B cell (primary cell): ENCODE results near the gene GTF2I. TPM values are rescaled to one million over a fixed set of nuclear protein-coding genes. Genes with fewer than 3 reads are reported as not detected.

Experiments
- ATAC-seq: fragments of 200-7000 bp; cut with Tn5 transposase; one replicate; pipeline ENCODE4 v1.10.0; 2021; ENCODE audit warnings: low read depth, mild to moderate bottlenecking, moderate number of reproducible peaks, moderate library complexity
- CTCF ChIA-PET: fragments of 350-600 bp; sonication (Branson Sonifier 250); formaldehyde crosslinking; loops from one replicate; lab custom pipeline; 2021; ENCODE audit warnings: antibody characterized with exemption, inconsistent platforms; lab: Charles Lee
- POLR2A ChIA-PET: fragments of 350-600 bp; sonication (Branson Sonifier 250); formaldehyde crosslinking; loops from one replicate; lab custom pipeline; 2021; ENCODE audit warnings: antibody characterized with exemption; lab: Charles Lee
- DNase-seq: peaks from one replicate; pipeline ENCODE4 v3.0.0; 2013
- H2AFZ ChIP-seq: 2 replicates; pipeline ENCODE4 v1.6.1; 2012; ENCODE audit warnings: mild to moderate bottlenecking, low read depth, low read length; ENCODE audit not compliant: insufficient read depth, poor library complexity, severe bottlenecking
- H3K27ac ChIP-seq, 2 donors: 1 replicate in 1 of 2; 2 replicates in 1 of 2; pipeline ENCODE4 v1.5.1; 2012 to 2013; ENCODE audit warnings: low read length in 2 of 2, mild to moderate bottlenecking in 2 of 2, moderate library complexity in 1 of 2
- H3K27me3 ChIP-seq, 4 experiments: fragments of 200-600 bp in 1 of 4; sonication (generic) in 1 of 4; replicated peaks in 1 of 4; 1 replicate in 2 of 4; 2 replicates in 2 of 4; pipeline versions ENCODE4 v1.6.1 to v1.7.0; 2013 to 2016; ENCODE audit warnings: low read length in 3 of 4, mild to moderate bottlenecking in 2 of 4, mixed read lengths in 1 of 4, moderate library complexity in 1 of 4; ENCODE audit not compliant: insufficient read depth in 4 of 4, control insufficient read depth in 3 of 4; ENCODE audit errors: control extremely low read depth in 1 of 4
- H3K36me3 ChIP-seq, 2 experiments: replicated peaks in 1 of 2; 1 replicate in 1 of 2; 2 replicates in 1 of 2; pipeline versions ENCODE4 v1.6.1 to v1.7.1; 2013; ENCODE audit warnings: low read length in 1 of 2; ENCODE audit not compliant: insufficient read depth in 2 of 2, control insufficient read depth in 1 of 2; ENCODE audit errors: control extremely low read depth in 1 of 2, extremely low read depth in 1 of 2
- H3K4me1 ChIP-seq, 2 donors: fragments of 200-600 bp in 1 of 2; sonication (generic) in 1 of 2; 1 replicate in 1 of 2; 2 replicates in 1 of 2; pipeline versions ENCODE4 v1.5.1 to v1.6.1; 2013 to 2017; ENCODE audit warnings: low read length in 2 of 2; ENCODE audit not compliant: control insufficient read depth in 2 of 2, insufficient read depth in 2 of 2
- H3K4me2 ChIP-seq: replicated peaks from 2 replicates; pipeline ENCODE3; 2012; ENCODE audit warnings: mild to moderate bottlenecking, low read depth, low read length; ENCODE audit not compliant: poor library complexity, severe bottlenecking
- H3K4me3 ChIP-seq, 5 experiments: fragments of 200-600 bp in 1 of 5; sonication (generic) in 1 of 5; 1 replicate in 3 of 5; 2 replicates in 2 of 5; pipeline versions ENCODE4 v1.5.1 to v1.7.0; 2011 to 2016; ENCODE audit warnings: low read length in 4 of 5, mild to moderate bottlenecking in 4 of 5, low read depth in 2 of 5, control low read depth in 1 of 5, moderate library complexity in 1 of 5; ENCODE audit not compliant: insufficient read depth in 1 of 5; ENCODE audit errors: control extremely low read depth in 1 of 5, extremely low read depth in 1 of 5
- H3K79me2 ChIP-seq: fragments of 200-600 bp; sonication (generic); one replicate; pipeline ENCODE4 v1.6.0; 2016; ENCODE audit warnings: low read length; ENCODE audit not compliant: control insufficient read depth, insufficient read depth
- H3K9ac ChIP-seq: fragments of 200-600 bp; sonication (generic); 2 replicates; pipeline ENCODE4 v1.6.1; 2017; ENCODE audit warnings: mild to moderate bottlenecking, low read length, moderate library complexity
- H3K9me3 ChIP-seq, 3 donors: one replicate each; pipeline versions ENCODE4 v1.6.1 to v1.7.1; 2013; ENCODE audit warnings: low read length in 2 of 3; ENCODE audit not compliant: control insufficient read depth in 2 of 3, insufficient read depth in 1 of 3; ENCODE audit errors: control extremely low read depth in 1 of 3
- H4K20me1 ChIP-seq: 2 replicates; pipeline ENCODE4 v1.6.0; 2012; ENCODE audit warnings: mild to moderate bottlenecking, low read length; ENCODE audit not compliant: insufficient read depth, control insufficient read depth, poor library complexity, severe bottlenecking
- H3K27ac Mint-ChIP-seq: one replicate; pipeline ENCODE4 v1.8.0; 2021; ENCODE audit warnings: mixed read lengths
- H3K27me3 Mint-ChIP-seq: one replicate; pipeline ENCODE4 v1.8.0; 2021; ENCODE audit warnings: mixed read lengths
- H3K4me1 Mint-ChIP-seq: one replicate; pipeline ENCODE4 v1.8.0; 2021; ENCODE audit warnings: mixed read lengths
- H3K4me3 Mint-ChIP-seq: one replicate; pipeline ENCODE4 v1.8.0; 2021; ENCODE audit warnings: mixed read lengths
- H3K9me3 Mint-ChIP-seq: one replicate; pipeline ENCODE4 v1.8.0; 2022; ENCODE audit warnings: mixed read lengths; ENCODE audit not compliant: insufficient read depth
- EZH2 ChIP-seq: IDR thresholded peaks from 2 replicates; pipeline ENCODE4 v1.6.1; 2012; ENCODE audit warnings: borderline replicate concordance, low read depth, mild to moderate bottlenecking, moderate library complexity, low read length; ENCODE audit not compliant: insufficient read depth, poor library complexity, severe bottlenecking
- WGBS: methylation state at CpG from one replicate; pipeline ENCODE4 v1.1.5; 2013; ENCODE audit warnings: missing lambda C conversion rate; ENCODE audit not compliant: insufficient coverage; 5-methylcytosine and 5-hydroxymethylcytosine counted together
- intact Hi-C: fragments of 100-400 bp; cut with micrococcal nuclease; formaldehyde crosslinking; loops from one replicate; pipeline ENCODE4 v1.10.0; 2022
- polyA minus RNA-seq: library from RNA; depleted of rRNA, polyadenylated mRNA; stranded (reverse); fragments of >200 nt; gene quantifications from 2 replicates; pipeline ENCODE4 v1.2.3, GENCODE V29; 2012
- polyA plus RNA-seq: library from polyadenylated mRNA; depleted of rRNA; stranded (reverse); fragments of >200 nt; gene quantifications from 2 replicates; pipeline ENCODE4 v1.2.3, GENCODE V29; 2012
- total RNA-seq, 2 donors: library from RNA; stranded (reverse); fragments of 120-200 nt in 1 of 2; gene quantifications; 1 replicate in 1 of 2; 2 replicates in 1 of 2; pipeline versions ENCODE4 v1.2.3 to v1.2.4, GENCODE V29; 2013 to 2022
- TF ChIP-seq, protein P1 (sequence below): fragments of 200-600 bp; IDR thresholded peaks from one replicate; pipeline ENCODE4 v1.8.0; 2022; ENCODE audit warnings: antibody characterized with exemption, mild to moderate bottlenecking

GTF2I gene
- total RNA-seq (271 and 272 TPM in 2 replicates), polyA plus RNA-seq (140 and 187 TPM in 2 replicates), polyA minus RNA-seq (274 and 380 TPM in 2 replicates)
- total RNA-seq (2013), result 142 TPM

DNA sequence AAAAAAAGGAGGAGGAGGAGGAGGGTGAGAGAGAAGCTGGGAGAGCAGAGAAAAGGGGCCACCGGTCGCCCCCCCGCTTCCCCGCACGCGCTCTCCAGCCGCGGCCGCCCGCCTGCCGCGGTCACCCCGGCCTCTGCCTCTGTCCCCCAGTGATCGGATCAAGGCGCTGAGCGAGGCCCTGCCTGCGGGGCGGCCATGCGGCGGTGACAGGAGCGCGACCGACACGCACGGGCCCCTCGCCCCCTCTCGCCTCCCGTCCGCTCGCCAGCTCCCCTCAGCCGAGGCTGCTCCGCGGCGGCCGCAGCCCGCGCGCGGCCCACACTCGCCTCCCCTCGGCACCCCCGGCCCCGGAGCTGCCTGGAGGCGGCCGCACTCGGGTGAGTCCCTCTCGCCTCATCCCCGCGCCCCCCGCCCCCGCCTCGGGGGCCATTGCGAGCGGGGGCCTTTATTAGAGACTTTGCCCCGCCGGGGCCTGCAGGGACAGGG is at the start of gene GTF2I:
TSS of gene GTF2I (plus strand) at position 27 of the 486 bp plus-strand sequence. CDS start 31,411 bp downstream, outside the sequence.
- peak within 1 kb of the TSS; percentile 95 for H3K27ac Mint-ChIP-seq
- DNase-seq, result no peak
- H3K27me3 Mint-ChIP-seq, result no peaks in the 10 kb centered on the region
- peak within 1 kb of the TSS; percentile 93 for H3K4me3 Mint-ChIP-seq
- H2AFZ ChIP-seq, result peak within 1 kb of the TSS; percentile 81
- no peaks in the 10 kb centered on the region for H3K27me3 ChIP-seq
- peaks cover 36% of the 10 kb centered on the region for H4K20me1 ChIP-seq
- ATAC-seq, result peak; percentile 8
- intact Hi-C loops, result no loop called here
- under 1% methylated on average over 56 of the region's 56 CpGs for WGBS
- H3K4me2 ChIP-seq, result peak within 1 kb of the TSS; percentile 88
- no peak for TF ChIP-seq EZH2
- TF ChIP-seq, protein P1, sequence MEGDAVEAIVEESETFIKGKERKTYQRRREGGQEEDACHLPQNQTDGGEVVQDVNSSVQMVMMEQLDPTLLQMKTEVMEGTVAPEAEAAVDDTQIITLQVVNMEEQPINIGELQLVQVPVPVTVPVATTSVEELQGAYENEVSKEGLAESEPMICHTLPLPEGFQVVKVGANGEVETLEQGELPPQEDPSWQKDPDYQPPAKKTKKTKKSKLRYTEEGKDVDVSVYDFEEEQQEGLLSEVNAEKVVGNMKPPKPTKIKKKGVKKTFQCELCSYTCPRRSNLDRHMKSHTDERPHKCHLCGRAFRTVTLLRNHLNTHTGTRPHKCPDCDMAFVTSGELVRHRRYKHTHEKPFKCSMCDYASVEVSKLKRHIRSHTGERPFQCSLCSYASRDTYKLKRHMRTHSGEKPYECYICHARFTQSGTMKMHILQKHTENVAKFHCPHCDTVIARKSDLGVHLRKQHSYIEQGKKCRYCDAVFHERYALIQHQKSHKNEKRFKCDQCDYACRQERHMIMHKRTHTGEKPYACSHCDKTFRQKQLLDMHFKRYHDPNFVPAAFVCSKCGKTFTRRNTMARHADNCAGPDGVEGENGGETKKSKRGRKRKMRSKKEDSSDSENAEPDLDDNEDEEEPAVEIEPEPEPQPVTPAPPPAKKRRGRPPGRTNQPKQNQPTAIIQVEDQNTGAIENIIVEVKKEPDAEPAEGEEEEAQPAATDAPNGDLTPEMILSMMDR, result peak; percentile 10
- no peaks in the 10 kb centered on the region for H3K9me3 Mint-ChIP-seq
- ChIA-PET POLR2A (interaction anchor here (0.6 kb wide), 3 partner anchors 40 to 216 kb away, joined by 3 read pairs; no protein-coding TSS in a partner anchor), CTCF (interaction anchor here (0.8 to 1.3 kb wide), 2 partner anchors 15 to 208 kb away, joined by 3 to 4 read pairs; no protein-coding TSS in a partner anchor)
- peak within 1 kb of the TSS; percentile 78 to 86 for H3K27ac ChIP-seq
- no peaks in the 10 kb centered on the region for H3K36me3 ChIP-seq
- H3K4me1 ChIP-seq, result peaks cover 46 to 54% of the 10 kb centered on the region in 2 donors
- H3K9me3 ChIP-seq, result no peaks in the 10 kb centered on the region
- peaks cover 47% of the 10 kb centered on the region for H3K79me2 ChIP-seq
- peaks cover 50% of the 10 kb centered on the region for H3K4me1 Mint-ChIP-seq
- peak within 1 kb of the TSS; percentile 71 to 90 (median 88) for H3K4me3 ChIP-seq
- peak within 1 kb of the TSS; percentile 84 for H3K9ac ChIP-seq
